A172 (cell line): ENCODE measurements around the gene DIP2A. TPM values are rescaled to one million over a fixed set of nuclear protein-coding genes. Genes with fewer than 3 reads are reported as not detected.

Experiments used
- DNase-seq: peaks from one replicate; pipeline ENCODE4 v3.0.0-alpha.2; 2015; ENCODE audit warnings: low spot score
- total RNA-seq: library from RNA; depleted of rRNA; stranded (reverse); fragments of >200 nt; shearing (Covaris generic); gene quantifications from 2 replicates; pipeline ENCODE4 v1.2.3, GENCODE V29; 2014

DIP2A gene
- total RNA-seq, 1 experiment from 2014 or later, result 8.9 TPM

DNA sequence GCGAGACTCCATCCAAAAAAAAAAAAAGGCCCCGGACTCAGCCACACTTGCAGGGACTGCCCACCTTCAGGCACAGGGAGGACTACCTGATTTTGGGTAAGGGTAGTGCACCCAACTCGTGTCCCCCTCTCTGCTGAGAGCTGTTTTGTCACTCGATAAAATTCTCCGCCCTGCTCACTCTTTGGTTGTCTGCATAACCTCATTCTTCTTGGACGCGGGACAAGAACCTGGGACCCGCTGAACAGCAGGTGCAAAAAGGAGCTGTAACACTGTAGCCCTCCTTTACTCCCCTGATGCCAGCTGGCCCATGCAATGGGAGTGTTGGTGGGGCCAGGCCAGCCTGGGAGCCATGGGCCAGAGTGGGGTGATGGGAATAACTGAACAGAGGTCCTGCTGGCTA, 135.6 kb downstream of the DIP2A start:
- no peak for DNase-seq

DNA sequence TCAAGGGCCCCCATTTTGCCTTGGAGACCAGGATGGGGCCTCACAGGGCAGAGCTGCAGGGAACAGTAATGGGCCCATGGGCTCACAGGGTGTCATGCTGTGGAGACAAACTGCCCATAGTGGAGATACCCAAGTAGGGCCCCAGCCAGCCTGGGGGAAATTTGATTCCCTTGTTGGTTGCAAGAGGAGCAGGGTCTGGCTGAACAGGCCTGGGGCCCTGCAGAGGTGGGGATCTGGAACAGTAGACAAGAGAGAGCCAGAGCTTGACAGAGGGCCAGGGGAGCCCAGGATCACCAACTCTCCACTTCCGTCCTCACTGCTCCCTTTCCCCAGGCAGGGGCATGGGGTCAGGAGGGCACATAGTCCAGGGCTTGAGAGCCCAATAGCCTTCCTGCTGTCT, 137.5 kb downstream of the DIP2A start:
- DNase-seq, result no peak

- DNase-seq, result no peak
Observed at GRCh38 chr21:46597031-46597430, 138.3 kb downstream of the DIP2A start.

DNA sequence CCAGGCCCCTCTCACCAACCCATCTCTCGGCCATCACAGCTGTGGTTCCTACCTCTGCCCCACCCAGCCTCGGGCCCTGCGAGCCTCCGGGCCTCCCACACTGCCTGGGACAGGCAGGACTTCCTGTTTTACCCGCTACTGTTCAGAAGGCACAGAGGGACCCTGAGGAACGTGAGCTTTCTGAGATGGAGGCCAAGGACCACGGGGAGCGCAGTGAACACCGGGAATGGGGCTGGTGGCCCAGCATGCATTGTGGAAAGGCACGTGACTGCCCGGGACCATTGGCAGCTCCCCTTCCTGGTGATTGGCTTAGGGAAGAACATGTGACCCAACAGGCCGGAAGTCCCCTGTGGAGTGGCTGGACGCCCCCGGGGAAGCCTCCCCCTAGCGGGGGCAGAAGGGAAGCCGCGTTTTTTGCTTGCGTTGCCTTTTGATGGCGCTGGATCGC, 139.2 kb downstream of the DIP2A start:
- no peak for DNase-seq

DNA sequence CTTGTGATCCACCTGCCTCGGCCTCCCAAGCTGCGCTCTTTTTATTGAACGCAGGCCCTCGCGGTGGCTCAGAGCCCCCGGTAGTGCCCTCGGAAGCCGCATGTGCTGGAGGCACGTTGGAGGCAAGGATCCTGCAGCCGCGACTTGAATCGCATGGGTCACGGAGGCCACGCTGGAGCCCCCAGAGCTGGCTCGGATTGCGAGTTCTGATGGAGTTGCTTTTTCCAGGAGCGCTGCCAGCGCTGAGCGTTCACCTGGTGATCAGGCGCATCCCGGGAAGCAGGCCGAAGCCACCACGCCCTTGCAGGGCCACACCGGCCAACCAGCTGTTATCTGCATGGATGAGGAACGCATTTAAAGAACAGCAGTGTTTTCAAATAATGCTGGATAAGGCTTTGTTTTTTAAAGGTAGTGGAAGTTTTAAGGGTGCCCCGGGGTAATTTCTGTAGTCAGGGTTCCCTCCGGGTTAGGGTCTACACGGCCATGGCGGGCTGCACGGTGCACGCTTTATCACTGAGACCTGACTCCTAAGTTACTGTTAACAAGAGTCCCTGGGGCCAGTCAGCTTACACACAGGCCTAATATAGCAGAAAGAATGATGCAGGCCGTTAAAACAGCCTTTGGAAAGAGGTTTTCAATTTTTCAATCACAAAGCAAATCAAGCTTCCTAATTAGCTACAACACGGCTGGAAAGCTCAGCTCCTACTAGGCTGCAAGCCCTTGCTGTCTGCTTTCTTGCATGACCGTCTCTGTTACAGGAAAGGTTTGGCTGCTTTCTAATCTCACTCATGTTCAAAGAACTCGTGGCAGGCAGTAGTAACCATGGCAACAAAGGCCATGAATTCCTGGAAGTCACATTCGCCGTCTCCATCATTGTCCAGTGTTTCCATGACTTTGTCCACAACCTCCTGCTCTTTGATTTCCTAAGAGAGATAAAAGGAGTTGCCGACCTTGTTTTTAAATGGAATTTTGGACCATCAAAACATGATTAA, 140.2 kb downstream of the DIP2A start:
- peak; percentile 49 for DNase-seq

DNA sequence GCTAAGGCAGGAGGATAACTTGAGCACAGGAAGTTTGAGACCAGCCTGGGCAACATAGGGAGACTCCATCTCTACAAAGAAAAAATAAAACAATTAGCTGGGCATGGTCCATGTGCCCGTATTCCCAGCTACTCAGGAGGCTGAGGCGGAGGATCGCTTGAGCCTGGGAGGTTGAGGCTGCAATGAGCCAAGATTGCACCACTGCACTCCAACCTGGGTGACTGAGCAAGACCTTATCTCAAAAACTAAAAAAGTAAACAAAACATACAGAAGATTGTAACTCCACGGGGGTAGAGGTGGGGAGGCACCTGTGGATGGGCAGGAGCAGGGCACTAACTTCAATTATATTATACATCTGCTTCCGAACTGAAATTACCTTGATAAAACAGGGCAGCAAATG, 141.6 kb downstream of the DIP2A start:
- no peak for DNase-seq

- DNase-seq, result no peak
Observed at GRCh38 chr21:46600978-46601377, 142.3 kb downstream of the DIP2A start.

- DNase-seq, result no peak
Observed at GRCh38 chr21:46603228-46603627, 144.5 kb downstream of the DIP2A start.

- no peak for DNase-seq
Observed at GRCh38 chr21:46604329-46604974, 145.8 kb downstream of the DIP2A start.

- DNase-seq, result no peak
Observed at GRCh38 chr21:46604975-46605766, 146.5 kb downstream of the DIP2A start, which contains the start of gene S100B. TSS of gene S100B (minus strand) at chr21:46605082. CDS start at chr21:46602415, 2,667 bp downstream.

DNA sequence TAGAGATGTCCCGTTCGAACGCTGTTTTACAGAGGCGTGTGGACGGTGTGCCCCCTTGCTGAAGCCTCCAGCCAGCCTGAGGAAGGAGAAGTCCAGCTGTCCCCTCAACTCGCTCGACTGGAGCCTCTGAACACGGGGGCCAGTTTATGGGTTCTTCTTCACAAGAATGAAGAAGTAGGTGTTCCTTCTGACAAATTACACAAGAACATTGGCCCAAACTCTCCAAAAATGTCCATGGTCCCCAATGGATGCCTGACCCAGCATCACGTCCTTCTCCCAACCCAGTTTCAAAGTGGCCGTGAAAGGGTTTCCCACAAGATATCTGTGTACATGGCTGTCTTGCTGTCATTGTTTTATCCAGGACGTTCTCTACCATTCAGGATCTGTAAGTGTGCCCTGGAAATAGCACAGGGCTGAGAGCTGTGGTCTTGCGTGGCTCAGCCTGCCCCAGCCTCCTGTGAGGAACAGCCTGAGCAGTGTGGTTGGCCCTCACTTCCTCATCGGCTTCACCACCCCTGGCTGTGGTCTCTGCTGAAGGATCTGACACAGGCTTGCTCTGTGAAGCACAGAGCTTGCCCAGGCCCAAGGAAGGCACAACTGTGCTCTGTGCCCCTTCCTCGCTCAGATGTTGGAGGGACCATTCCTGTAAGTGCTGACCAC, 147.2 kb downstream of the DIP2A start:
- DNase-seq, result no peak

GRCh38 chr21:46606427-46606813, 147.7 kb downstream of the DIP2A start:
- no peak for DNase-seq

GRCh38 chr21:46607636-46608035, 148.9 kb downstream of the DIP2A start:
- no peak for DNase-seq

GRCh38 chr21:46608672-46609111, 150.0 kb downstream of the DIP2A start:
- DNase-seq, result no peak

GRCh38 chr21:46610018-46610701, 151.5 kb downstream of the DIP2A start:
- no peak for DNase-seq

- DNase-seq, result no peak
Observed at GRCh38 chr21:46613391-46613790, 154.7 kb downstream of the DIP2A start.

GRCh38 chr21:46616050-46616449, 157.4 kb downstream of the DIP2A start:
- DNase-seq, result no peak

DNA sequence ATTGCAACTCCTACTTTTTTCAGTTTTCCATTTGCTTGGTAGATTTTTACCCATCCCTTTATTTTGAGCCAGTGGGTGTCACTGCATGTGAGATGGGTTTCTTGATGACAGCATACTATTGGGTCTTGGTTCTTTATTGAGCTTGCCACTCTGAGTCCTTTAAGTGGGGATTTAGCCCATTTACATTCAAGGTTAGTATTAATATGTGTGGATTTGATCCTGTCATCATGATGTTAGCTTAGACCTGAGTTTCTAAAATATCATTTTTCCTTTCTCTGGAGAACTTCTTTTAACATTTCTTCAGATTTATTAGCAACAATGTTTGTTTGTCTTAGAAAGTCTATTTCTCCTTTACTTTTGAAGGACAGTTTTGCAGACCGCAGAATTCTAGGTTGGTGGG, 158.0 kb downstream of the DIP2A start:
- DNase-seq, result no peak

DNA sequence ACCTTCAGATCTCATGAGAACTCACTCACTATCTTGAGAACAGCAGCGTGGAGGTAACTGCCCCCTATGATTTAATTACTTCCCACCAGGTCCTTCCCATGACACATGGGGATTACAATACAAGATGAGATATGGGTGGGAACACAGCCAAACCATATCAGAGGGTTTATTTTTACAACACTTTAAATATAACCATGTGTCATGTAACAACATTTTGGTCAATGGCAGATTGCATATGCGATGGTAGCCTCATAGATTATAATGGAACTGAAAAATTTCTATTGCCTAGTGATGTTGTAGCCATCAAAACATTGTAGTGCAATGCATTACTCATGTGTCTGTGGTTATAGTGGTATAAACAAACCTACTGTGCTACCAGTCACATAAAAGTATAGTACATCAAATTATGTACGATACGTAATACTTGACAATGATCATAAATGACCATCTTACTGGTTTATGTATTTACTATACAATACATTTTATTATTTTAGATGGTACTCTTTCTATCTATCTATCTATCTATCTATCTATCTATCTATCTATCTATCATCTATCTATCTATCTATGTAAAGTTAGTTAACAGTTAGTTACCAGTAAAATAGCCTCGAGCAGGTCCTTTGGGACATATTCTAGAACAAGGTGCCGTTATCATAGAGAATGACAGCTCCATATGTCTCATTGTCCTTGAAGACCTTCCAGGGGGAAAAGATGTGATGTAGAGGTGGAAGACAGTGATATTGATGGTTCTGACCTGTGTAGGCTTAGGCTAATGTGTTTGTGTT, 158.8 kb downstream of the DIP2A start:
- no peak for DNase-seq
